ENCODE results near the gene CFAP100.

DNA sequence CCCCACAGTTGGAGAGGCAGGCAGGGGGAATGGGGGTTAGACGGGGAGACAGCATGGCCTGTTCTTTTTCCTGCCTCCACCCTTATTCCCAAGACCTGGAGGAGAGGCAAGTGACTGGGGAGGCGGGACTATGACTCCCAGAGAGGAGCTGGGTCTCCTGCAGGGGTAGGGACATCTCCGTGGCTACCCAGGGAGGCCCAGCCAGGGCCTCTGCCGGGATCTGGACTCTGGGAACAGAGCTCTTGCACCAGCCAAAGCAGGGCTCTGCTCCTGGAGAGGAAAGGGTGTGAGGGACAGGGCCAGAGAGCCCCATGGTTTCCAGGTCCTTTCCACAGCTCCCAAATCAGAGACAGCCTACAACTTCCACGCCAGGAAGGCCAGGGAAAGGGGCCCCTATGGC lies 22.8 kb downstream of the CFAP100 start:
- TF ChIP-seq, protein P1, sequence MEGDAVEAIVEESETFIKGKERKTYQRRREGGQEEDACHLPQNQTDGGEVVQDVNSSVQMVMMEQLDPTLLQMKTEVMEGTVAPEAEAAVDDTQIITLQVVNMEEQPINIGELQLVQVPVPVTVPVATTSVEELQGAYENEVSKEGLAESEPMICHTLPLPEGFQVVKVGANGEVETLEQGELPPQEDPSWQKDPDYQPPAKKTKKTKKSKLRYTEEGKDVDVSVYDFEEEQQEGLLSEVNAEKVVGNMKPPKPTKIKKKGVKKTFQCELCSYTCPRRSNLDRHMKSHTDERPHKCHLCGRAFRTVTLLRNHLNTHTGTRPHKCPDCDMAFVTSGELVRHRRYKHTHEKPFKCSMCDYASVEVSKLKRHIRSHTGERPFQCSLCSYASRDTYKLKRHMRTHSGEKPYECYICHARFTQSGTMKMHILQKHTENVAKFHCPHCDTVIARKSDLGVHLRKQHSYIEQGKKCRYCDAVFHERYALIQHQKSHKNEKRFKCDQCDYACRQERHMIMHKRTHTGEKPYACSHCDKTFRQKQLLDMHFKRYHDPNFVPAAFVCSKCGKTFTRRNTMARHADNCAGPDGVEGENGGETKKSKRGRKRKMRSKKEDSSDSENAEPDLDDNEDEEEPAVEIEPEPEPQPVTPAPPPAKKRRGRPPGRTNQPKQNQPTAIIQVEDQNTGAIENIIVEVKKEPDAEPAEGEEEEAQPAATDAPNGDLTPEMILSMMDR (IDR thresholded peaks at IDR 0.05) = no peak
- no peak for TF ChIP-seq POLR2A (IDR thresholded peaks at IDR 0.05)

All from adrenal gland (tissue), 5 donors.